Measurements from ENCODE around the gene MC3R. TPM values are rescaled to one million over a fixed set of nuclear protein-coding genes. Genes with fewer than 3 reads are reported as not detected.

The MC3R gene
- not detected in 2 replicates for total RNA-seq

GRCh38 chr20:56247954-56248782 lies at the start of gene MC3R:
MC3R (plus strand) TSS chr20:56248732; CDS start chr20:56248844, 112 bp downstream.

Small RNA genes lying within 50 kb of the gene (small RNA-seq; reads per million reads assigned to genes)
- gene RNA5SP487, result not detected

Other genes with a start within 250 kb of the MC3R start
- not detected in 2 replicates for gene CBLN4, start 243.2 kb upstream of the MC3R start, total RNA-seq
- 41.9 and 46.5 TPM in 2 replicates for gene FAM210B, start 110.2 kb downstream of the MC3R start, total RNA-seq
- gene AURKA, start 143.5 kb downstream of the MC3R start, total RNA-seq, result 29.4 and 62.9 TPM in 2 replicates
- 30.5 and 36.8 TPM in 2 replicates for gene CSTF1, start 143.9 kb downstream of the MC3R start, total RNA-seq
- gene CASS4, start 163.5 kb downstream of the MC3R start, total RNA-seq, result under 0.01 and 0.20 TPM in 2 replicates
- gene RTF2, start 219.9 kb downstream of the MC3R start, total RNA-seq, result 46.1 and 47.0 TPM in 2 replicates